Thyroid gland (tissue), 4 donors: ENCODE measurements around the gene TFF3. TPM values are rescaled to one million over a fixed set of nuclear protein-coding genes. Genes with fewer than 3 reads are reported as not detected.

Source experiments
- DNase-seq, 2 donors: peaks; one replicate each; pipeline ENCODE4 v3.0.0-alpha.2; 2019
- H3K27ac ChIP-seq, 3 donors: fragments of 200-600 bp; sonication (generic); 1 replicate in 2 of 3; 2 replicates in 1 of 3; pipeline ENCODE4 v1.5.1; 2016 to 2019; ENCODE audit warnings: mild to moderate bottlenecking in 1 of 3, moderate library complexity in 1 of 3
- H3K27me3 ChIP-seq: fragments of 200-600 bp; sonication (generic); one replicate; pipeline ENCODE4 v1.5.1; 2019
- H3K36me3 ChIP-seq, 2 donors: fragments of 200-600 bp; sonication (generic); one replicate each; pipeline ENCODE4 v1.5.1; 2016 to 2019
- H3K4me1 ChIP-seq, 2 donors: fragments of 200-600 bp; sonication (generic); one replicate each; pipeline ENCODE4 v1.5.1; 2017 to 2019
- H3K4me3 ChIP-seq, 3 donors: fragments of 200-600 bp; sonication (generic); replicated peaks in 1 of 3; 1 replicate in 2 of 3; 2 replicates in 1 of 3; pipeline ENCODE4 v1.5.1; 2016; ENCODE audit warnings: mild to moderate bottlenecking in 1 of 3
- H3K9me3 ChIP-seq: fragments of 200-600 bp; sonication (generic); one replicate; pipeline ENCODE4 v1.5.1; 2017
- POLR2A ChIP-seq, 2 donors: fragments of 450-650 bp; IDR thresholded peaks; one replicate each; pipeline ENCODE4 v1.6.1; 2017; ENCODE audit warnings: antibody characterized with exemption in 2 of 2, mild to moderate bottlenecking in 2 of 2, moderate library complexity in 1 of 2
- WGBS, 2 donors: methylation state at CpG; one replicate each; pipeline ENCODE4 v1.1.5; 2017; 5-methylcytosine and 5-hydroxymethylcytosine counted together
- intact Hi-C: fragments of 100-400 bp; cut with DNase I; formaldehyde crosslinking; loops from one replicate; pipeline ENCODE4 v1.15.1; 2023
- total RNA-seq, 4 donors: library from RNA; depleted of rRNA; stranded (reverse); fragments of >200 nt; gene quantifications; one replicate each; pipeline ENCODE4 v1.2.3, GENCODE V29; 2016
- TF ChIP-seq, protein P1 (sequence below), 6 experiments: fragments of 200-600 bp in 3 of 6; fragments of 450-650 bp in 3 of 6; sonication (generic) in 3 of 6; IDR thresholded peaks; one replicate each; pipeline ENCODE4 v1.5.1; 2016 to 2019; ENCODE audit warnings: antibody characterized with exemption in 6 of 6, mild to moderate bottlenecking in 2 of 6, inconsistent platforms in 1 of 6, moderate library complexity in 1 of 6

Gene TFF3
- total RNA-seq, 4 donors from 2014 or later, result 246 to 4,817 (median 914) TPM

DNA sequence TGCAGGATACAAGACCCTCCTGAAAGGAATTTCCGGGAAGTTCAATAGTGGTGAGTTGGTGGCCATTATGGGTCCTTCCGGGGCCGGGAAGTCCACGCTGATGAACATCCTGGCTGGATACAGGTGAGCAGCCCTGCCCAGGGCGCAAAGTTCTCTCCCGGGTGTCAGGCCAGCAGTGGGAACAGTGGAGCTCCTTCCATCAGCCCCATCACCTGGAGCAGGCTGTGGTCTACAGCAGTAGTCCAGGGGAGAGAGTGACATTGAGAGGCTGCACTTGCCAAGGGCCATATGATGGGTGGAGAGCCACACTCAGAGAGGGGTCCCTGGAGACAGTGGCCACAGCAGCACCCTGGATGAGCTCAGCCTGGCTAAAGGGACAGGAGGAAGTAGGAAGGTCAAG, 44.1 kb downstream of the TFF3 start:
- intact Hi-C loops, result no loop called here
- no peak for DNase-seq
- no peak overlapping the region for H3K27ac ChIP-seq
- H3K36me3 ChIP-seq, result no peaks in the 10 kb centered on the region
- no peaks in the 10 kb centered on the region for H3K27me3 ChIP-seq
- H3K4me1 ChIP-seq, result peaks cover 0 to 18% of the 10 kb centered on the region in 2 donors
- H3K4me3 ChIP-seq, result no peak overlapping the region
- 93 to 95% methylated on average over 6 of the region's 6 CpGs for WGBS, 2 donors
- H3K9me3 ChIP-seq, result no peaks in the 10 kb centered on the region
- TF ChIP-seq, protein P1, sequence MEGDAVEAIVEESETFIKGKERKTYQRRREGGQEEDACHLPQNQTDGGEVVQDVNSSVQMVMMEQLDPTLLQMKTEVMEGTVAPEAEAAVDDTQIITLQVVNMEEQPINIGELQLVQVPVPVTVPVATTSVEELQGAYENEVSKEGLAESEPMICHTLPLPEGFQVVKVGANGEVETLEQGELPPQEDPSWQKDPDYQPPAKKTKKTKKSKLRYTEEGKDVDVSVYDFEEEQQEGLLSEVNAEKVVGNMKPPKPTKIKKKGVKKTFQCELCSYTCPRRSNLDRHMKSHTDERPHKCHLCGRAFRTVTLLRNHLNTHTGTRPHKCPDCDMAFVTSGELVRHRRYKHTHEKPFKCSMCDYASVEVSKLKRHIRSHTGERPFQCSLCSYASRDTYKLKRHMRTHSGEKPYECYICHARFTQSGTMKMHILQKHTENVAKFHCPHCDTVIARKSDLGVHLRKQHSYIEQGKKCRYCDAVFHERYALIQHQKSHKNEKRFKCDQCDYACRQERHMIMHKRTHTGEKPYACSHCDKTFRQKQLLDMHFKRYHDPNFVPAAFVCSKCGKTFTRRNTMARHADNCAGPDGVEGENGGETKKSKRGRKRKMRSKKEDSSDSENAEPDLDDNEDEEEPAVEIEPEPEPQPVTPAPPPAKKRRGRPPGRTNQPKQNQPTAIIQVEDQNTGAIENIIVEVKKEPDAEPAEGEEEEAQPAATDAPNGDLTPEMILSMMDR (IDR thresholded peaks at IDR 0.05), result no peak
- TF ChIP-seq POLR2A (IDR thresholded peaks at IDR 0.05), result no peak

DNA sequence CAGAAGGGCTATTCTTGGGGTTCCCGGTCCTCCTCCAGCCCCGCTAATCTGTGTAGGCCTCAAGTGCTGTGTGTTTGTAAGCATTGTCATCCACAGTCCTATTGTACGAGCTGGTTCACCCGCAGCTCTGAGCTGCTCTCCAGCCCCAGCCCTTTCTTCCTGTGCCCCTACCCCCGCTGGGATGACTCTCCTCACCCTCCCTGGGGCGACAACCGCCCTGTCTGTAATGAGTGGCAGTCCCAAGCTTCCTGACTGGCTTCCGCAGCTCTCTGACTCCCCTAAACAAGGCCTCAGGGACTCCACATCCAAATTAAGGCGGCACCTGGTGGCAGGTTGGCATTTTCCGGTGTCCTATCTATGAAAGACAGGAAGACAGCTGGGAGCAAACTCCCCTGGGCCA, 45.8 kb downstream of the TFF3 start:
- DNase-seq, result no peak
- H3K4me1 ChIP-seq, result peaks cover 0 to 11% of the 10 kb centered on the region in 2 donors
- intact Hi-C loops, result no loop called here
- TF ChIP-seq, protein P1 (IDR thresholded peaks at IDR 0.05), result no peak
- no peak for TF ChIP-seq POLR2A (IDR thresholded peaks at IDR 0.05)
- peak overlapping the region in 1 of 3 donors; percentile 46 for H3K27ac ChIP-seq
- no peak overlapping the region for H3K4me3 ChIP-seq
- H3K9me3 ChIP-seq, result no peaks in the 10 kb centered on the region
- WGBS, 2 donors, result 81 to 90% methylated on average over 10 of the region's 10 CpGs
- no peaks in the 10 kb centered on the region for H3K27me3 ChIP-seq
- H3K36me3 ChIP-seq, result no peaks in the 10 kb centered on the region

DNA sequence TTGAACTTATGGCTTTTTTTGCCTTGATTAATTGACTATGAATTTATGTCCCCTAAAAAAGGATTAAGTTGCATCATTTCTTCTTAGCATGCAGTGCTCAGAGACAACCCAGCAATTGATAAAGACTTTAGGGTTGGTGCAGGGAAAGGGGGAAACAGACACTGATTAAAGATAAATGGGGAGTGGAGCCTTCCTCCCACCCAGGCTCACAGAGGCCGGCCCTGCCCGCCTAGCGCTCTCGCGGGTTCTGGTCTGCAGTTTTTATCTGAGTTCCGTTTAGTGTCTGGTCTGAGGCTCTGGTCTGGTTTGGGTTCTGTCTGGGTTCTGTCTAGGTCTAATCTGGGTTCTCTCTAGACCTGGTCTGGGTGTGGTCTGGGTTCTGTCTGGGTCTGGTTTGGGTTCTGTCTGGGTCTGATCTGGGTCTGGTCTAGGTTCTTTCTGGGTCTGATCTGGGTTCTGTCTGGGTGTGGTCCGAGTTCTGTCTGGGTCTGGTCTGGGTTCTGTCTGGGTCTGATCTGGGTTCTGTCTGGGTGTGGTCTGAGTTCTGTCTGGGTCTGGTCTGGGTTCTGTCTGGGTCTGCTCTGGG, 48.1 kb downstream of the TFF3 start:
- Histone ChIP-seq H3K9me3 (no peaks in the 10 kb centered on the region), H3K4me3 (no peak overlapping the region), H3K4me1 (peaks cover 3 to 29% of the 10 kb centered on the region in 2 donors), H3K27me3 (no peaks in the 10 kb centered on the region), H3K36me3 (no peaks in the 10 kb centered on the region), H3K27ac (no peak overlapping the region)
- intact Hi-C loops, result no loop called here
- WGBS, 2 donors, result 84 to 86% methylated on average over 6 to 7 of the region's 7 CpGs
- TF ChIP-seq, protein P1 (IDR thresholded peaks at IDR 0.05), result no peak
- TF ChIP-seq POLR2A (IDR thresholded peaks at IDR 0.05), result no peak
- no peak for DNase-seq

DNA sequence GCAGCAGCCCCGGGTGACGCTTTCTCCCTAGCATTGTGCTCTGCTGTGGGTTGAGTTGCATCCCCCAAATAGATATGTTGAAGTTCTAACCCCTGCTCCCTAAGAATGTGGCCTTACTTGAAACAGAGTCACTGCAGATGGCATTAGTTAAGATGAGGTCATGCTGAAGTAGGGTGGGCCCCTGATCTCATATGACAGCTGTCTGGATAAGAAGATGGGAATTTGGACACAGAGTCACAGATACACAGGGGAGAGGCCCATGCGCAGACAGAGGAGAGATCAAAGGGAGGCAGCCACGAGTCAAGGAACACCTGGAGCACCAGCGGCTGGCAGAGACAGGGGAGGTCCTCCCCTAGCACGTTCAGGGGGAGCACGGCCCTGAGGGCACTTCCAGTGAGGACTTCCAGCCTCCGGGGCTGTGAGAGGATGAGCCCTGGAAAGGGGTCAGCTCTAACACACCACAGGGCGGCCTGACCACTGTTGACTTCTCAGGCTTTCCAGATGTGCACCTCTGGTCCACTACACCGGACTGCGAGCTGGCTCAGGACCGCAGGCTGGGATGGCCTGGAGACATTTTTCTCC, 49.9 kb downstream of the TFF3 start:
- DNase-seq, result no peak
- Histone ChIP-seq H3K27ac (no peak overlapping the region), H3K27me3 (no peaks in the 10 kb centered on the region), H3K9me3 (no peaks in the 10 kb centered on the region), H3K4me1 (peaks cover 3 to 45% of the 10 kb centered on the region in 2 donors), H3K4me3 (no peak overlapping the region), H3K36me3 (no peaks in the 10 kb centered on the region)
- TF ChIP-seq, protein P1 (IDR thresholded peaks at IDR 0.05), result no peak
- no peak for TF ChIP-seq POLR2A (IDR thresholded peaks at IDR 0.05)
- intact Hi-C loops, result no loop called here
- WGBS, 2 donors, result 87 to 90% methylated on average over 8 to 11 of the region's 12 CpGs
